GM21576 (cell line): ENCODE data around the gene BRSK2.
"Not testable (repeated sequence)": the region's sequence is repeated elsewhere in the genome, so short reads cannot be mapped to it uniquely, and the experiment has no call there.

Source experiments
- ATAC-seq: cut with Tn5 transposase; IDR thresholded peaks from one replicate; pipeline ENCODE4 v1.9.1; 2021; ENCODE audit warnings: mild to moderate bottlenecking, moderate library complexity; ENCODE audit not compliant: unreplicated experiment

Gene BRSK2

GRCh38 chr11:1354125-1354938 lies 35.4 kb upstream of the BRSK2 start:
- ATAC-seq: no peak

GRCh38 chr11:1356007-1356435 lies 33.7 kb upstream of the BRSK2 start:
- no peak for ATAC-seq

- no peak for ATAC-seq
These were observed 33.2 kb upstream of the BRSK2 start for GRCh38 chr11:1356478-1356960.

GRCh38 chr11:1358286-1358685 lies 31.4 kb upstream of the BRSK2 start:
- no peak for ATAC-seq

GRCh38 chr11:1358931-1359330 lies 30.8 kb upstream of the BRSK2 start:
- ATAC-seq: not testable (repeated sequence)

GRCh38 chr11:1359556-1359955 lies 30.2 kb upstream of the BRSK2 start:
- ATAC-seq: no peak

- ATAC-seq: no peak
These were observed 29.4 kb upstream of the BRSK2 start for GRCh38 chr11:1360181-1360834.

GRCh38 chr11:1360835-1361357 lies 28.8 kb upstream of the BRSK2 start:
- ATAC-seq: no peak

- ATAC-seq: no peak
These were observed 27.9 kb upstream of the BRSK2 start for GRCh38 chr11:1361882-1362281.

GRCh38 chr11:1367721-1368120 lies 22.0 kb upstream of the BRSK2 start:
- no peak for ATAC-seq

- ATAC-seq: no peak
These were observed 21.5 kb upstream of the BRSK2 start for GRCh38 chr11:1368216-1368615.

- ATAC-seq: no peak
These were observed 20.8 kb upstream of the BRSK2 start for GRCh38 chr11:1368966-1369365.

- no peak for ATAC-seq
These were observed 20.2 kb upstream of the BRSK2 start for GRCh38 chr11:1369371-1370005.

- ATAC-seq: no peak
These were observed 19.3 kb upstream of the BRSK2 start for GRCh38 chr11:1370186-1371025.

GRCh38 chr11:1371026-1371325 lies 18.8 kb upstream of the BRSK2 start:
- no peak for ATAC-seq

- ATAC-seq: no peak
These were observed 18.4 kb upstream of the BRSK2 start for GRCh38 chr11:1371377-1371776.

- no peak for ATAC-seq
These were observed 17.8 kb upstream of the BRSK2 start for GRCh38 chr11:1371836-1372465.

GRCh38 chr11:1372660-1373059 lies 17.1 kb upstream of the BRSK2 start:
- ATAC-seq: no peak

GRCh38 chr11:1373536-1374214 lies 16.1 kb upstream of the BRSK2 start:
- no peak for ATAC-seq
